PC-3 (cell line): ENCODE data around the gene ARHGAP42.

Source experiments
- EZH2 ChIP-seq: fragments of 300-600 bp; sonication (generic); IDR thresholded peaks from one replicate; pipeline ENCODE4 v1.6.1; 2017; ENCODE audit warnings: antibody characterized with exemption, mild to moderate bottlenecking, low read length; ENCODE audit not compliant: unreplicated experiment
- TF ChIP-seq, protein P1 (sequence below): fragments of 300-600 bp; sonication (generic); conservative IDR thresholded peaks from 2 replicates; pipeline ENCODE4 v1.5.1; 2017; ENCODE audit warnings: antibody characterized with exemption, low read depth, mild to moderate bottlenecking, low read length

GRCh38 chr11:100825626-100826025 lies 138.5 kb downstream of the ARHGAP42 start:
- TF ChIP-seq, protein P1, sequence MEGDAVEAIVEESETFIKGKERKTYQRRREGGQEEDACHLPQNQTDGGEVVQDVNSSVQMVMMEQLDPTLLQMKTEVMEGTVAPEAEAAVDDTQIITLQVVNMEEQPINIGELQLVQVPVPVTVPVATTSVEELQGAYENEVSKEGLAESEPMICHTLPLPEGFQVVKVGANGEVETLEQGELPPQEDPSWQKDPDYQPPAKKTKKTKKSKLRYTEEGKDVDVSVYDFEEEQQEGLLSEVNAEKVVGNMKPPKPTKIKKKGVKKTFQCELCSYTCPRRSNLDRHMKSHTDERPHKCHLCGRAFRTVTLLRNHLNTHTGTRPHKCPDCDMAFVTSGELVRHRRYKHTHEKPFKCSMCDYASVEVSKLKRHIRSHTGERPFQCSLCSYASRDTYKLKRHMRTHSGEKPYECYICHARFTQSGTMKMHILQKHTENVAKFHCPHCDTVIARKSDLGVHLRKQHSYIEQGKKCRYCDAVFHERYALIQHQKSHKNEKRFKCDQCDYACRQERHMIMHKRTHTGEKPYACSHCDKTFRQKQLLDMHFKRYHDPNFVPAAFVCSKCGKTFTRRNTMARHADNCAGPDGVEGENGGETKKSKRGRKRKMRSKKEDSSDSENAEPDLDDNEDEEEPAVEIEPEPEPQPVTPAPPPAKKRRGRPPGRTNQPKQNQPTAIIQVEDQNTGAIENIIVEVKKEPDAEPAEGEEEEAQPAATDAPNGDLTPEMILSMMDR = no peak
- TF ChIP-seq EZH2 = no peak
